NCI-H2196 (cell line): ENCODE data around the gene NDUFS4.
"Not testable (repeated sequence)": the region's sequence is repeated elsewhere in the genome, so short reads cannot be mapped to it uniquely, and the experiment has no call there.

Experiments
- DNase-seq: peaks from one replicate; lab custom pipeline; 2025; ENCODE audit not compliant: unreplicated experiment; lab: John Stamatoyannopoulos, UW

NDUFS4 gene

GRCh38 chr5:53571403-53571802 is 11.0 kb downstream of the NDUFS4 start:
- DNase-seq: no peak

- no peak for DNase-seq
Measured at GRCh38 chr5:53575101-53575500, 14.7 kb downstream of the NDUFS4 start.

GRCh38 chr5:53575831-53576230 is 15.4 kb downstream of the NDUFS4 start:
- DNase-seq: no peak

- DNase-seq: no peak
Measured at GRCh38 chr5:53576674-53577073, 16.2 kb downstream of the NDUFS4 start.

DNA sequence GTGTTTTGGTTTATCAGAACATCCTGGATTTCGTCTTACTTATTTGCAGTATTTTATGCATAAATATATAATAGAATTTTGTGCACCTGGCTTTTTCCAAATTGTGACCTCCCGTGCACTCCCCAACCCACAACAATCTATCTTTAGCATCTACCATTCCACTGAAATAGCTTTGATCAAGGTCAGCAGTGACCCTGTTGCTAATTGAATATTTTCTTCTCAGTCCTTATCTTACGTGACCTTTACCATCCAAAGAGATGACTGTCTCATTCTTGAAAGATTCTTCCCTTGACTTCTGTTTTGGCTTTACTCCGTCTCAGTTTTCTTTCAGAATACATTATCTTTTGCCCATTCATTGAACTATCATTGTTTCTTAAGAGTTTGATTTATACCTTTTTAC is 18.4 kb downstream of the NDUFS4 start:
- no peak for DNase-seq

DNA sequence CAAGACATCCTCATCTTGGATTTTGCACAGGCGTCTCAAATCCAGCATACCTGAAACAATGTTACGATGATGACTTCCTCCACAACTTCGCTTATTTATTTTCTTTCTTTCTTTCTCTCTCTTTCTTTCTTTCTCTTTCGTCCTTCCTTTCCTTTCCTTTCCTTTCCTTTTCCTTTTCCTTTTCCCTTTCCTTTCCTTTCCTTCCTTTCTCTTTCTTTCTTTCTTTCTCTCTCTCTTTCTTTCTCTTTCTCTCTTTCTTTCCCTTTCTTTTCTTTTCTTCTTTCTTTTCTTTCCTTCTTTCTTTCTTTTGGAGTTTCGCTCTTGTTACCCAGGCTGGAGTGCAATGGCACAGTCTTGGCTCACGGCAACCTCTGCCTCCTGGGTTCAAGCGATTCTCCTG is 20.1 kb downstream of the NDUFS4 start:
- DNase-seq: no peak

- no peak for DNase-seq
Measured at GRCh38 chr5:53582225-53582624, 21.8 kb downstream of the NDUFS4 start.

- no peak for DNase-seq
Measured at GRCh38 chr5:53590759-53591158, 30.3 kb downstream of the NDUFS4 start.

- DNase-seq: no peak
Measured at GRCh38 chr5:53594419-53594818, 34.0 kb downstream of the NDUFS4 start.

DNA sequence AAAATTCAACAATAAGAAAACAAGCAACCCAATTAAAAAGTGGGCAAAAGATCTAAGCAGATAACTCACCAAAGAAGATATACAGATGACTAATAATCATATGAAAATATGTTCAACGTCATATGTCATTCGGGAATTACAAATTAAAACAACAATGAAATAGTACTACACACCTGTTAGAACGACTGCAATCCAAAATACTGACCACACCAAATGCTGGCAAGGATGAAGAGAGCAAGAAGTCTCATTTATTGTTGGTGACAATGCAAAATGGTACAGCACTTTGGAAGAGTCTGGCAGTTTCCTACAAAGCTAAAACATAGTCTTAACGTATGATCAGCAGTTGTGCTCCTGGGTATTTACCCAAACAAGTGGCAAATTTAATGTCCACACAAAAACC is 37.5 kb downstream of the NDUFS4 start:
- DNase-seq: no peak

DNA sequence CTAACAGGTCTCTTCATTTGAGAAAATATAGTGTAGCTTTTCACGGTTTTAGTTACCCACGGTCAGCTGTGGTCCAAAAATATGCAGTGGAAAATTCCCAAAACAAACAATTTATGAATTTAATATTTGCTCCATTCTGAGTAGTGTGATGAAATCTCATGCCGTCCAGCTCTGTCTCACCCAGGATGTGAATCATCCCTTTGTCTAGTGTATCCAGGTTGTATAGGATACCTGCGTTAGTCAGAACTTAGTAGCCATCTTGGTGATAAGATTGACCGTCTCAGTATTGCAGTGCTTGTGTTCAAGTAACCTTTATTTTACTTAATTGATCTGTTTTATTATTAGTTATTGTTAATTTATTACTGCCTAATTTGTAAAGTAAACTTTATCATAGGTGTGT is 41.1 kb downstream of the NDUFS4 start:
- no peak for DNase-seq

DNA sequence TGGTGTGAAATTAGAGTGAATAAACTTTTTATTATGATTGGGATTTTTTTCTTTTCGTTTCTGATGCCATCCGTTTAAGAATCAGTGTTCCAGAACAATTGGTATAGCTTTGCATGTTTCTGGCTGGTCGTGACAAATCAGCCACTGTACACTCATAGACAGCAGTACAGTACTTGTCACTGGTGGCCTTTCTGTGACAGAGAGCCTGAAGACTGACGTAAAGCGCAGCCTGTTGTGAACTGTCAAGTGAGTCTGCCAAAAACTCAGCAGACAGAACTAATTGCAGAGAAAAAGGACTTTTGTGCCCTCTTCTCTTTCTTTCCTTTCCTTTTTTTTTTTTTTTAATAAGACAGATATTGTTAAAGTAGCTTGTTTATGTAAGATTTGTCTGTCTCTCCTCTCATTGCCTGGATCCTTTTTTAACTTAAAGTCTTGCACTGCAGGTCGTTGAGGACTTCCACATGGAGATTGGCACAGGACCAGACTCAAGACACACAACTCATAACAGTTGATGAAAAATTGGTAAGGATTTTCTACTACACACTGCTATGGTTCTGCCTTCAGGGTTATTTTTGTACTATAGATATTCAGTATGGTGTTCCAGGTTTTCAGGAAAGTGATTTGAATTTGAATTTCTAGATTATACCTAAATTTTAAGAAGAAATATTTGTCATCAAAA is 42.7 kb downstream of the NDUFS4 start:
- no peak for DNase-seq

DNA sequence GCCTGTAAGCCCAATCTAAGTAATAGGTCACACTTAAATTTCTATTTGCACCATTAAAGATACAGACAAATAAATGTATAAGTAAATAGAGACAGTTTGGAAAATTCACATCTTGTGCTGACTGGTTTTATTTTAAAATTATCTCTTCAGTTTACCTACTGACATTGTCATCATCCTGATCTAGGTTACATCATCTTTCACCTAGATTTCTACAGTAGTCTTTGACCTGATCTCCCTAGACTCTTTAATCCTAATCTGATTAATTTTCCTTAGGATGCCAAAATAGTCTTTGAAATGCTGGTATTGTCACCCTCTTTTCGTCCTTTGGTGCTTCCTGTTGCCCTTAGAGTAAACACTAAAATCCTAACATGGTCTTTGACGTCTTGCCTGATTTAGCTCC is 43.9 kb downstream of the NDUFS4 start:
- no peak for DNase-seq

GRCh38 chr5:53607886-53608285 is 47.4 kb downstream of the NDUFS4 start:
- no peak for DNase-seq

DNA sequence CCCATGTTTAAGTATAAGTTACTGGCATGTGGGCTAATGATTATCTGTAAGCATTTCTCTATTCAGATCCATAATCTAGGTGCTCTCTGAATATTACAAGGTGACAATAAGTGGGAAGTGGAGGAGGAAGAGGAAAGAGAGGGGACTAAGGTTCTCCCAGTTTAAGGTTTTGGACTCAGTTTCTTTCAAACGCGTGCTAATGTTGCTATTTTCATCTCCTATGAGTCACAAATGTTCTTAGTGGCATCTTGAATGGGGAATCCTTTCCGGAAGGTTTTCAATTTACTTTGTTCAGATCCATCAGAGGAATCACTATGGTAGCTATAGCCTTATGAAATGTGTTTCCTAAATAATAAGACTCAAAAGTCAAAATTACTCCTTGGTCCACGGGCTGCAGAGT is 48.5 kb downstream of the NDUFS4 start:
- DNase-seq: not testable (repeated sequence)

DNA sequence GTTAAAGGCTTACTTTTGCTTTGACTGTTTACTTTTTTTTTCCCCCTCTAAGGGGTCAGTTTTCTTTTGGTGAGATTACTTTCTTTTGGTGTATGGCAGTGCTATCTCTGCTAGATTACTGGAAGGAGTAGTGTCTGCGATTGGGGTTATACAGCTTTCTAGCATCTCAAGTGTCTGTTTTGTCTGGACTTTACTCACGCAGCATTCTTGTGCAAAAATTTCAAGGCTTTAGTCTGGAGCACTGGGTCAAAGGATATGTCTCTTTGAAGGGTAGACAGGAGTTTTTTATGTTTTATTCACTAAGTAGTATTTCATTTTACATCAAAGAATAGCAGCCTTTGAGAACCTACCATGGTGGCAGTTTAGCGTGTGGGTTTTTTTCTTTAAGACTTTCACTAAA is 52.6 kb downstream of the NDUFS4 start:
- no peak for DNase-seq

- no peak for DNase-seq
Measured at GRCh38 chr5:53613536-53613935, 53.1 kb downstream of the NDUFS4 start.

GRCh38 chr5:53614376-53614885 is 54.0 kb downstream of the NDUFS4 start:
- no peak for DNase-seq

DNA sequence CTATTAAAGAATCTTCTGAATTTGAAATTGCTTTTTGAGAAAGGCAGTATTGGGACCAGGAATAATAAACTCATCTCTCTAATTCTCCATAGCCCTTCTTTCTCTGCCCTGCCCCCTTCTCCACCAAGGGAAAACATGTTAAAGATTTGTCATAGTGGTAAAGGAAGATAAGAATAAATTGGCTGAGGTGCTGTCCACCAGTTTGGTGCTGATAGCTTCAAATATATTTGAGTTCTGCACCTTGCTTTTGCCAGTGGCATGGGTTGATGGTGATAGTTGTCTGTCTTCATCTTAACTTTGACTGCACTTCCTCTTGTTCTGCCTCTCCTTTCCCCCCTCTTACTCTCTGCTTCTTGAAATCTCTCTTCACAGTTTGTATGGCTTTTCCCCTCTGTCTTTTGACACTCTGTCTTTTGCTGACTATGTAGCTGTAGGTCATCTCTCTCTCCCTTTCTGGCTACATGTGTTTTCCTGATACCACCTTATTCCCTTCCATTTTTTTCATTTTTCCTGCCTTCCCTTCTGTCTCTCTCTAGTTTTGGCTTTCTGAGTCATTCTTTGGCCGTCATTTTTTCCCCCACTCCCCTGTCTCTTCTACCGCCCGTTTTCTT is 56.6 kb downstream of the NDUFS4 start:
- DNase-seq: no peak

DNA sequence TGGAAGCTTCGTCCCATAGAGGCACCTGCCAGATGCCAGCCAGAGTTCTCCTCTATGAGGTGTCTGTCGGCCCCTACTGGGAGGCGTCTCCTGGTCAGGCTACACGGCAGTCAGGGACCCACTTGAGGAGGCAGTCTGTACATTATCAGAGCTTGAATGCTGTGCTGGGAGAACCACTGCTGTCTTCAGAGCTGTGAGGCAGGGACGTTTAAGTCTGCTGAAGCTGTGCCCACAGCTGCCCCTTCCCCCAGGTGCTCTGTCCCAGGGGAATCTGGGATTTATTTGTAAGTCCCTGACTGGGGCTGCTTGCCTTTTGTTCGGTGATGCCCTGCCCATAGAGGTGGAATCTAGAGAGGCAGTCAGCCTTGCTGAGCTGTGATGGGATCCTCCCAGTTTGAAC is 70.8 kb downstream of the NDUFS4 start:
- DNase-seq: no peak

- no peak for DNase-seq
Measured at GRCh38 chr5:53642061-53642460, 81.6 kb downstream of the NDUFS4 start.

- no peak for DNase-seq
Measured at GRCh38 chr5:53643445-53643844, 83.0 kb downstream of the NDUFS4 start.

DNA sequence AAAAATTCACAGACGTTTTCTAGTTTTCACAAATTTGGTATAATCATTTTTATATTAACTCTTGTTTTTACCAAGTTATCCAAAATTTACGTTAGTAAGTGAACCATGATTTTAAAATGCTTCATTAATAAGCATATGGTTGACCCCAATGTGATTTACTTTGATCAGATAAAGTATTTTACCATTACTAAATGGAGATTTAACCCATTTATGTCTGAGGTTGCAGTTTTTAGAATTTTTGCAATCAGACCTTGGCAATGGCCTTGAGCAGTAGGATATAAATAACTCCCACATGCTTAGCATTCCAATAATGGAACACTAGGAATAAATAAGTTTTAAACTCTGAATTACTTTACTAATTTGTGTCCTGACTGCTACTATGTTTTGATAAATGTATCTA is 84.6 kb downstream of the NDUFS4 start:
- DNase-seq: no peak
